A673 (cell line): Measurements from ENCODE around the gene CHKA. TPM values are rescaled to one million over a fixed set of nuclear protein-coding genes. Genes with fewer than 3 reads are reported as not detected.

Experiments
- BruUV-seq: library from RNA; stranded (reverse); fragments of 400-500 nt; replicated peaks from 2 replicates; lab custom pipeline; 2021; lab: Mats Ljungman, UMichigan
- CTCF ChIA-PET: fragments of 300-600 bp; sonication (Branson Sonifier 250); formaldehyde crosslinking; loops from one replicate; lab custom pipeline; 2022; ENCODE audit warnings: antibody characterized with exemption; lab: Charles Lee
- POLR2A ChIA-PET: fragments of 300-600 bp; sonication (Branson Sonifier 250); formaldehyde crosslinking; loops from one replicate; lab custom pipeline; 2022; ENCODE audit warnings: antibody characterized with exemption; ENCODE audit not compliant: low non-redundant PET; lab: Charles Lee
- DNase-seq: peaks from one replicate; pipeline ENCODE4 v3.0.0-alpha.2; 2015; ENCODE audit warnings: low spot score
- H3K27ac ChIP-seq: fragments of 200-600 bp; sonication (generic); 2 replicates; pipeline ENCODE4 v1.5.1; 2016; ENCODE audit warnings: mixed run types, low read depth, mild to moderate bottlenecking, mixed read lengths, antibody characterized with exemption, low read length; ENCODE audit not compliant: poor library complexity, severe bottlenecking
- H3K27me3 ChIP-seq: fragments of 200-600 bp; sonication (generic); replicated peaks from 2 replicates; pipeline ENCODE4 v1.6.1; 2017; ENCODE audit warnings: mixed run types, low read depth, mild to moderate bottlenecking, mixed read lengths, antibody characterized with exemption, low read length; ENCODE audit not compliant: insufficient read depth, poor library complexity
- H3K36me3 ChIP-seq: fragments of 200-600 bp; sonication (generic); 2 replicates; pipeline ENCODE4 v1.6.1; 2016; ENCODE audit warnings: mixed run types, mild to moderate bottlenecking, mixed read lengths, antibody characterized with exemption, low read length; ENCODE audit not compliant: insufficient read depth, poor library complexity, severe bottlenecking
- H3K4me1 ChIP-seq: fragments of 200-600 bp; sonication (generic); 2 replicates; pipeline ENCODE4 v1.6.1; 2017; ENCODE audit warnings: mixed run types, mild to moderate bottlenecking, mixed read lengths, antibody characterized with exemption, low read length; ENCODE audit not compliant: insufficient read depth, poor library complexity, severe bottlenecking
- H3K4me3 ChIP-seq: fragments of 200-600 bp; sonication (generic); 2 replicates; pipeline ENCODE4 v1.5.1; 2016; ENCODE audit warnings: low read depth, mixed run types, mild to moderate bottlenecking, mixed read lengths, low read length; ENCODE audit not compliant: poor library complexity, severe bottlenecking
- H3K9me3 ChIP-seq: fragments of 200-600 bp; sonication (generic); 2 replicates; pipeline ENCODE4 v1.6.1; 2016; ENCODE audit warnings: mixed run types, low read depth, mild to moderate bottlenecking, mixed read lengths, antibody characterized with exemption, low read length; ENCODE audit not compliant: poor library complexity, severe bottlenecking
- CTCF ChIP-seq: fragments of 300-800, 200-600 bp; sonication (generic); conservative IDR thresholded peaks from 2 replicates; pipeline ENCODE4 v1.5.1; 2017; ENCODE audit warnings: low read depth, mild to moderate bottlenecking, antibody characterized with exemption, low read length, moderate library complexity, mixed read lengths
- EZH2 ChIP-seq: fragments of 200-600 bp; sonication (generic); IDR thresholded peaks from 2 replicates; pipeline ENCODE4 v1.6.1; 2017; ENCODE audit warnings: borderline replicate concordance, low read depth, mild to moderate bottlenecking, mixed read lengths, antibody characterized with exemption, low read length; ENCODE audit not compliant: poor library complexity, severe bottlenecking
- intact Hi-C: fragments of 100-400 bp; cut with micrococcal nuclease; formaldehyde crosslinking; loops from one replicate; pipeline ENCODE4 v1.10.0; 2022; ENCODE audit not compliant: unreplicated experiment
- total RNA-seq: library from RNA; stranded (reverse); gene quantifications from 2 replicates; pipeline ENCODE4 v1.2.3, GENCODE V29; 2021

The CHKA gene
- total RNA-seq, 1 experiment from 2014 or later = 37.5 TPM

DNA sequence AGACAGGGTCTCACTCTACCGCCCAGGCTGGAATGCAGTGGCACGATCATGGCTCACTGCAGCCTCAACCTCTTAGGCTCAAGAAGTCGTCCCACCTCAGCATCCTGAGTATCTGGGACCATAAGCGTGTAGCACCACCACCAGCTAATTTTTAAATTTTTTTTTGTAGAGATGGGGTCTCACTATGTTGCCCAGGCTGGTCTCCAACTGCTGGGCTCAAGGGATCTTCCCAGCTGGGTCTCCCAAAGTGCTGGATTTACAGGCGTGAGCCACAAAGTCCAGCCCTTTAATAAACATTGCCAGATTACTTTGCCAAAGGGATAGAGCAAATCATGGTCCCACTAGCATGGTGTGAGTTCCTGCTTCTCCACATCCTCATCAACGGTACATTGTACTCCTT is 46.3 kb upstream of the CHKA start:
- Histone ChIP-seq H3K9me3 (no peaks in the 10 kb centered on the region), H3K4me3 (no peak overlapping the region), H3K27me3 (no peaks in the 10 kb centered on the region), H3K36me3 (peaks cover 53% of the 10 kb centered on the region), H3K27ac (no peak overlapping the region), H3K4me1 (no peaks in the 10 kb centered on the region)
- no peak for DNase-seq
- no TSS peak for BruUV-seq
- ChIA-PET POLR2A (no interaction called here), CTCF (no interaction called here)
- intact Hi-C loops = no loop called here
- no peak for TF ChIP-seq CTCF
- TF ChIP-seq EZH2 = no peak

DNA sequence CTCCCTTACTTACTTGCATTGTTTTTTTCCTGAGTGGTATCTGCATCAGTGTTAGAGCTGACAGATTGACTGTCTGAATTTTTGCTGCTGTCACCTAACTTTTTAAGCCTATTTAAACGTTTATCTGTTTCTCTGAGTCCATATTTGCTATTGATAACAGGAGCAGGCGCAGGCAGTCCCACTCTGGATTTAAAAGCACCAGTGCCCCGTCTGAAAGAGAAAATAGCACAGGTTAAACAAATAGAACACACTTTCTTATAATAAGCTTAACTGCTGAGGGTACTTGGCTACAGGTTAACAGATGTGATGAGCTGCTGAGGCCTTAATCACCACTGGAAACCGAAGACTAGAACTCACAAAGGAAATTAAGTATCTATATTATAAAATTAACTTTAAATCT is 45.8 kb upstream of the CHKA start:
- Histone ChIP-seq H3K4me1 (no peaks in the 10 kb centered on the region), H3K27me3 (no peaks in the 10 kb centered on the region), H3K9me3 (no peaks in the 10 kb centered on the region), H3K27ac (no peak overlapping the region), H3K4me3 (no peak overlapping the region), H3K36me3 (peaks cover 53% of the 10 kb centered on the region)
- ChIA-PET POLR2A (no interaction called here), CTCF (no interaction called here)
- TF ChIP-seq CTCF (no peak), EZH2 (no peak)
- no TSS peak for BruUV-seq
- DNase-seq = no peak
- intact Hi-C loops = no loop called here

DNA sequence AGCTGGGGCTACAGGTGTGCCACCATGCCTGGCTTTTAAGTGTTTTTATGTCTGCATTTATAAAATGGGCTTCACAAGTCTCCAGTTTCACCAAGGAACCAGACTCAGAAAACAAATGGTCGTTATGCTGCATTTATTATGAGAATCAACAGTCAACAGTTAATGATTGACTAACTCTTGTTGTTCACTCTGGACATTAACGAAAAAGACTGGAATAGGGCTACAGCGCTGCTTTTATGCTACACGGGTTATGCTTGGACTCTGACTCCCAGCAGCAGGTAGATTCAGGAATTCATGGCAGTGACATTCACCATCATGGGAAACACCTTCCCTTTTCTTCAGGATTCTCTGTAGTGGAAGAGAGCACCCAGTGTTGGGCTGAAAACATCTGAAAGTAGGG is 44.4 kb upstream of the CHKA start:
- H3K4me3 ChIP-seq = no peak overlapping the region
- peaks cover 43% of the 10 kb centered on the region for H3K36me3 ChIP-seq
- H3K27ac ChIP-seq = no peak overlapping the region
- no peak for TF ChIP-seq EZH2
- no peak for TF ChIP-seq CTCF
- no peaks in the 10 kb centered on the region for H3K4me1 ChIP-seq
- no peak for DNase-seq
- H3K27me3 ChIP-seq = no peaks in the 10 kb centered on the region
- no peaks in the 10 kb centered on the region for H3K9me3 ChIP-seq
- CTCF ChIA-PET = no interaction called here
- no TSS peak for BruUV-seq
- POLR2A ChIA-PET = no interaction called here
- intact Hi-C loops = no loop called here
